BLaER1 (cell line): ENCODE measurements around the gene MEIOC.

Source experiments
- H3K27ac ChIP-seq: shearing (Covaris generic); formaldehyde crosslinking; 2 replicates; pipeline ENCODE4 v1.8.1; 2022
- H3K27me3 ChIP-seq: shearing (Covaris generic); formaldehyde crosslinking; 2 replicates; pipeline ENCODE4 v1.8.1; 2022
- H3K36me3 ChIP-seq: shearing (Covaris generic); formaldehyde crosslinking; 2 replicates; pipeline ENCODE4 v1.8.1; 2022
- H3K4me1 ChIP-seq: shearing (Covaris generic); formaldehyde crosslinking; 2 replicates; pipeline ENCODE4 v1.8.1; 2022
- H3K4me2 ChIP-seq: shearing (Covaris generic); formaldehyde crosslinking; 2 replicates; pipeline ENCODE4 v1.8.1; 2022
- H3K4me3 ChIP-seq: shearing (Covaris generic); formaldehyde crosslinking; 2 replicates; pipeline ENCODE4 v1.8.1; 2022
- H3K9ac ChIP-seq: shearing (Covaris generic); formaldehyde crosslinking; 2 replicates; pipeline ENCODE4 v1.8.1; 2022
- H3K9me3 ChIP-seq: shearing (Covaris generic); formaldehyde crosslinking; 2 replicates; pipeline ENCODE4 v1.8.1; 2022
- H4K20me1 ChIP-seq: shearing (Covaris generic); formaldehyde crosslinking; 2 replicates; pipeline ENCODE4 v1.8.1; 2022
- Cebpa-rat ChIP-seq: shearing (Covaris generic); IDR thresholded peaks from 2 replicates; pipeline ENCODE4 v1.8.1; 2022

The MEIOC gene

GRCh38 chr17:44646280-44646679 is 10.0 kb upstream of the MEIOC start:
- no peaks in the 10 kb centered on the region for H3K4me1 ChIP-seq
- no peak overlapping the region for H3K4me2 ChIP-seq
- no peak overlapping the region for H3K9ac ChIP-seq
- H3K4me3 ChIP-seq: no peak overlapping the region
- H4K20me1 ChIP-seq: no peaks in the 10 kb centered on the region
- no peaks in the 10 kb centered on the region for H3K27me3 ChIP-seq
- H3K36me3 ChIP-seq: no peaks in the 10 kb centered on the region
- no peaks in the 10 kb centered on the region for H3K9me3 ChIP-seq
- no peak for TF ChIP-seq Cebpa-rat
- H3K27ac ChIP-seq: no peak overlapping the region

- H3K4me1 ChIP-seq: no peaks in the 10 kb centered on the region
- H3K27ac ChIP-seq: no peak overlapping the region
- H4K20me1 ChIP-seq: no peaks in the 10 kb centered on the region
- no peak overlapping the region for H3K4me2 ChIP-seq
- H3K4me3 ChIP-seq: no peak overlapping the region
- H3K27me3 ChIP-seq: no peaks in the 10 kb centered on the region
- no peak overlapping the region for H3K9ac ChIP-seq
- no peak for TF ChIP-seq Cebpa-rat
- H3K9me3 ChIP-seq: no peaks in the 10 kb centered on the region
- no peaks in the 10 kb centered on the region for H3K36me3 ChIP-seq
Measured at GRCh38 chr17:44647736-44648135, 8.5 kb upstream of the MEIOC start.

GRCh38 chr17:44648963-44649362 is 7.3 kb upstream of the MEIOC start:
- H4K20me1 ChIP-seq: no peaks in the 10 kb centered on the region
- H3K4me3 ChIP-seq: no peak overlapping the region
- H3K27me3 ChIP-seq: no peaks in the 10 kb centered on the region
- no peaks in the 10 kb centered on the region for H3K9me3 ChIP-seq
- no peak overlapping the region for H3K27ac ChIP-seq
- no peaks in the 10 kb centered on the region for H3K36me3 ChIP-seq
- H3K9ac ChIP-seq: no peak overlapping the region
- no peaks in the 10 kb centered on the region for H3K4me1 ChIP-seq
- no peak overlapping the region for H3K4me2 ChIP-seq
- no peak for TF ChIP-seq Cebpa-rat

- no peak for TF ChIP-seq Cebpa-rat
- H3K9me3 ChIP-seq: 0 out of 2 replicates have a peak, but pooled peaks cover 7% of the 10 kb centered on the region
- H3K4me3 ChIP-seq: no peak overlapping the region
- no peaks in the 10 kb centered on the region for H3K27me3 ChIP-seq
- no peak overlapping the region for H3K9ac ChIP-seq
- H3K27ac ChIP-seq: no peak overlapping the region
- H3K4me1 ChIP-seq: no peaks in the 10 kb centered on the region
- H4K20me1 ChIP-seq: no peaks in the 10 kb centered on the region
- no peaks in the 10 kb centered on the region for H3K36me3 ChIP-seq
- no peak overlapping the region for H3K4me2 ChIP-seq
Measured at GRCh38 chr17:44651228-44651627, 5.0 kb upstream of the MEIOC start.

- Histone ChIP-seq H3K27ac (no peak overlapping the region), H3K9ac (no peak overlapping the region), H3K36me3 (no peaks in the 10 kb centered on the region), H3K4me2 (no peak overlapping the region), H3K4me1 (no peaks in the 10 kb centered on the region), H3K9me3 (0 out of 2 replicates have a peak, but pooled peaks cover 13% of the 10 kb centered on the region), H3K4me3 (no peak overlapping the region), H4K20me1 (no peaks in the 10 kb centered on the region), H3K27me3 (no peaks in the 10 kb centered on the region)
- TF ChIP-seq Cebpa-rat: no peak
Measured at GRCh38 chr17:44652727-44653126, 3.5 kb upstream of the MEIOC start.

- no peak overlapping the region for H3K27ac ChIP-seq
- H3K4me3 ChIP-seq: no peak overlapping the region
- no peak overlapping the region for H3K4me2 ChIP-seq
- no peaks in the 10 kb centered on the region for H4K20me1 ChIP-seq
- H3K9me3 ChIP-seq: 0 out of 2 replicates have a peak, but pooled peaks cover 13% of the 10 kb centered on the region
- H3K27me3 ChIP-seq: no peaks in the 10 kb centered on the region
- no peak overlapping the region for H3K9ac ChIP-seq
- no peak for TF ChIP-seq Cebpa-rat
- no peaks in the 10 kb centered on the region for H3K36me3 ChIP-seq
- no peaks in the 10 kb centered on the region for H3K4me1 ChIP-seq
Measured at GRCh38 chr17:44653384-44653783, 2.9 kb upstream of the MEIOC start.

GRCh38 chr17:44653954-44654353 is 2.3 kb upstream of the MEIOC start:
- TF ChIP-seq Cebpa-rat: no peak

GRCh38 chr17:44661835-44662234 is 5.6 kb downstream of the MEIOC start:
- Histone ChIP-seq H3K36me3 (no peaks in the 10 kb centered on the region), H3K4me2 (no peak overlapping the region), H3K9ac (no peak overlapping the region), H3K27ac (no peak overlapping the region), H3K27me3 (no peaks in the 10 kb centered on the region), H3K4me3 (no peak overlapping the region), H3K4me1 (no peaks in the 10 kb centered on the region), H4K20me1 (no peaks in the 10 kb centered on the region), H3K9me3 (0 out of 2 replicates have a peak, but pooled peaks cover 5% of the 10 kb centered on the region)
- TF ChIP-seq Cebpa-rat: no peak

More at GRCh38 chr17:44653954-44654353, 2.3 kb upstream of the MEIOC start:
- Histone ChIP-seq H3K4me2 (no peak overlapping the region), H3K36me3 (no peaks in the 10 kb centered on the region), H3K9ac (no peak overlapping the region), H3K27me3 (no peaks in the 10 kb centered on the region), H3K4me1 (no peaks in the 10 kb centered on the region), H4K20me1 (no peaks in the 10 kb centered on the region), H3K4me3 (no peak overlapping the region), H3K27ac (no peak overlapping the region), H3K9me3 (0 out of 2 replicates have a peak, but pooled peaks cover 13% of the 10 kb centered on the region)

GRCh38 chr17:44663095-44663494 is 6.8 kb downstream of the MEIOC start:
- Histone ChIP-seq H4K20me1 (no peaks in the 10 kb centered on the region), H3K36me3 (no peaks in the 10 kb centered on the region), H3K4me2 (no peak overlapping the region), H3K4me1 (no peaks in the 10 kb centered on the region), H3K9me3 (no peaks in the 10 kb centered on the region), H3K27ac (no peak overlapping the region), H3K9ac (no peak overlapping the region), H3K27me3 (no peaks in the 10 kb centered on the region), H3K4me3 (no peak overlapping the region)
- no peak for TF ChIP-seq Cebpa-rat

GRCh38 chr17:44664867-44665266 is 8.6 kb downstream of the MEIOC start:
- Histone ChIP-seq H4K20me1 (no peaks in the 10 kb centered on the region), H3K9ac (no peak overlapping the region), H3K27ac (no peak overlapping the region), H3K9me3 (no peaks in the 10 kb centered on the region), H3K4me1 (no peaks in the 10 kb centered on the region), H3K4me2 (no peak overlapping the region), H3K36me3 (no peaks in the 10 kb centered on the region), H3K4me3 (no peak overlapping the region), H3K27me3 (no peaks in the 10 kb centered on the region)
- TF ChIP-seq Cebpa-rat: no peak

- Histone ChIP-seq H3K27ac (no peak overlapping the region), H3K27me3 (no peaks in the 10 kb centered on the region), H3K9ac (no peak overlapping the region), H3K4me1 (no peaks in the 10 kb centered on the region), H3K36me3 (no peaks in the 10 kb centered on the region), H3K4me3 (no peak overlapping the region), H4K20me1 (no peaks in the 10 kb centered on the region), H3K4me2 (no peak overlapping the region), H3K9me3 (no peaks in the 10 kb centered on the region)
- TF ChIP-seq Cebpa-rat: no peak
Measured at GRCh38 chr17:44666006-44666405, 9.7 kb downstream of the MEIOC start.
